ENCODE data around the gene DMRT1. TPM values are rescaled to one million over a fixed set of nuclear protein-coding genes. Genes with fewer than 3 reads are reported as not detected.

Gene DMRT1
- polyA plus RNA-seq (ENCODE audit: insufficient read length): not detected

- DNase-seq: no peak
These were observed at the start of gene DMRT1 for GRCh38 chr9:841371-842209. Gene DMRT1, plus strand, starts transcription at chr9:841697. Its CDS starts 142 bp downstream, at chr9:841839.

- DNase-seq: no peak
These were observed 48.9 kb upstream of the DMRT1 start for GRCh38 chr9:792331-793260.

DNA sequence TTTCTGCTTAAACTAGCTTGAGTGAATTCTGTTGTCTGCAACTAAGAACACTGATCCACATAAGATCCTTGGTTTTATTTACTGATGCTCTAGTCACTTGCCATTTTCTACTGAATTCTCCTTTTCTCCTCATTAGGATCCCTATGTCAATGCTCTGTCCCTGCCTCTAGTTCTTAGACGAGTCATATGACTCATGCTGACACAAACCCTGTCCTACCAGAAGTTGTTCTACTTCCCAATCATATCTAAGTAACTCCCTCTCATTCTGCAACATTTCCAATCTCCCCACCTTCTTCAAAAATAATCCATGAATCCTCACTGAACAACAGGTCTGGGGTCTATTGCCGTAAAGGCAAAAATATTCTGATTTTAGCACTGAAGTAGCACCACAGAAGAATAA, 47.1 kb upstream of the DMRT1 start:
- DNase-seq: no peak

DNA sequence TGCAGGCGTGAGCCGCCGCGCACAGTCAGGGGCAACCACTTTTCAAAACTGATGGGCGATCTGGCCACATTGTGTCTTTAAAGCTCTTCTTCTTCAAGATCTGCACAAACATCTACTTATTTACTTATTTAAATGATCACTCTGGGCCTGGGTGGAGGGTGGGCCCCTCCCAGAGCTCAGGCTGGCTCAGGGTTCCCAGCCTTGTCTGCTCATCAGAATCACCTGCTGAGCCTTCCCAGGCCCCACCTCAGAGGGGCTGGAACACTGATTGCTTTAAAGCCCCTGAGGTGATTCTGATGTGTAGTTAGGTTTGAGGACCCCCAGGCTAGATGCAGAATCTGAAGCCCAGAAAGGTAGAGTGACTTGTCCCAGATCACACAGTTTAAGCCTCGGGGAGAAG, 45.6 kb upstream of the DMRT1 start:
- no peak for DNase-seq

GRCh38 chr9:800591-801150, 40.8 kb upstream of the DMRT1 start:
- no peak for DNase-seq

GRCh38 chr9:801399-802071, 40.0 kb upstream of the DMRT1 start:
- DNase-seq: no peak

- DNase-seq: no peak
These were observed 37.5 kb upstream of the DMRT1 start for GRCh38 chr9:804026-804425.

GRCh38 chr9:805151-805550, 36.3 kb upstream of the DMRT1 start:
- DNase-seq: no peak

- peak; percentile 20 for DNase-seq
These were observed 35.0 kb upstream of the DMRT1 start for GRCh38 chr9:806285-807156.

DNA sequence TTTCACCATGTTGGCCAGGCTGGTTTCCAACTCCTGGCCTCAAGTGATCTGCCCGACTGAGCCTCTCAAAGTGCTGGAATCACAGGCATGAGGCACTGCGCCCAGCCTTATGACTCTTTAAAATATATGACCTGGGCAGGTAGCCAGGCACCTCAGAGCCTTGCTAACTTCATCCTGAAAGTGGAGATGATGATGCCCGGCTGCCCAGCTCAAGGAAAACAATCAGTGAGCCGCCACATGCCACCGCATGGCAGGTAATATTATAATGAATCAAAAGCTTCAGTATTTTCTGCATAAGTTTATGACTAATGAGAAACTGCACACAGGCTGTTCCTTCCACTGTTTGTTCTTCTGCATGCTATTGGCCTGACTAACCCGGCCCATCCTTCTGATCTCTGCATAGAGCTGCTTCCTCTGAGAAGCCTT, 30.4 kb upstream of the DMRT1 start:
- no peak for DNase-seq

DNA sequence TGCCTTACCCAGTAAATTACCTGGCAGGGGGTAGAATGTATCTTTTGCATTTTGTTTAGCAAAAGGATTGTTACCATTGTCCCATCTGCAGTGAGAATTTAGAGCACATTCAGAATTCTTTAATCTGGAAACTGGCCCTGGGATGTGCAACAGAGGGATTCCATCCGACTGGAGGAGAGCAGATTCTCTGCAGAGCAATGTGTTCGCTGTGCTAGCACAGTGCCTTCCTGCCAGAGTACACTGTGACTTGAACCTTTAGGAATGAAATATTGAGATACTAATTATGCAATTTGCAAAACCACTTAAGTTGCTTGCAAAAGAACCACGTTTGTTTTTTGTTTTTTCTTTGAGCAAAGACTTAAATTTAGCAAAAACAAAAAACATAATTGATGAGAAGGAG, 22.5 kb upstream of the DMRT1 start:
- no peak for DNase-seq

GRCh38 chr9:826500-827280, 14.8 kb upstream of the DMRT1 start:
- DNase-seq: no peak

- no peak for DNase-seq
These were observed 1.2 kb upstream of the DMRT1 start for GRCh38 chr9:840343-840742.

DNA sequence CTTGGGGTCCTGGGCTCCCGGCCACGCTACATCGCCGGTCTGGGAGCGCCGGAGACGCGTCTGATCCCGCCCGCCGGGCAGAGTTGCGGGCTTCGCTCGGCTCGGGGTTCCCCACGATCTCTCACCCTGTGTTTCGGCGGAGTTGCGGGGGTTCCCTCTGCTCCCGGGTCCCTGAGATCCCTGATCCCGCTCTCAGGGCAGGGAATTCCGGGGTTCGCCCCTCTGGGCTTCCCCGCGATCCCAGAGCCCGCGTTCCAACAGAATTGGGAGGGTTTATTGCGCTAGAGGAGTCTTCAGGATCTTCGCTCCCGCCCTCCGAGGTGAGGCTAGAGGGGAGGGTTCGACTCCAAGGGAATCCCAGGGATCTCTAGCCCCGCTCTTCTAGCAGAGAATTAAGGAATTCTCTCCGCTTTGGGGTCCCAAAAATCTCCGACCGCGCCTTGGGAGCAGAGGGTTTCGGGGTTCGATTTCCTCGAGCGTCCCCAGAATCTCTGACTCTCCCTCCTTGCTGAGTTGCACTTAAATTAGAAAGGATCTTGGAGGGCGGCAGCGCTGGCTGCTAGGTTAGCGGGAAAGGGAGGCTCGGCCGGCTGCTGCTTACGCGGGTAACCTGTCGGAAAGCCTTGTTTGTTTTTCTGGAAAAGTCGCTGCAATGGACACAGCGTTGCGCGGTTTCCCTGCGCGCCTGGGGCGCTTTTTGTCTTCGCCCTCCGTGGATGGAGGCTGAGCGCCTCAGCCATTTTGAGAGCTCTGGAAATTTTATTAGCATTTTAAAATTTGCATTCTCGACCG, 1.3 kb downstream of the DMRT1 start:
- DNase-seq: no peak

DNA sequence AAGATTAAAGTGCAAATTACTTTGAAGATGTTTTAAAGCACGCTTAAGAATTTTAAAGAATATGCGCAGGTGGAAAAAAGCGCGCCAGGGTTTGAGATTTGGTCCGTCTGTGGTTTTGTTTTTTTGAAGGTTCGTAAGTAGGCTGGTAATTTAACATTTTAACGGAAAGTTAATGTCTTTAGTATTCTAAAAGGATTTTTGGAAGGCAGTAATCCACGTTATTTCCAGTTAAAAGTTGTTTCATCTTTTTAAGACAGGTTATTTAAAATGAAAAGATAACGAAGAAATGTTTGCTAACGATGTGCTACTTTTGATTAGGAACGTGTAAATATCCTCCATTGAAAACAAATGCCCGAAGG, 1.9 kb downstream of the DMRT1 start:
- no peak for DNase-seq

DNA sequence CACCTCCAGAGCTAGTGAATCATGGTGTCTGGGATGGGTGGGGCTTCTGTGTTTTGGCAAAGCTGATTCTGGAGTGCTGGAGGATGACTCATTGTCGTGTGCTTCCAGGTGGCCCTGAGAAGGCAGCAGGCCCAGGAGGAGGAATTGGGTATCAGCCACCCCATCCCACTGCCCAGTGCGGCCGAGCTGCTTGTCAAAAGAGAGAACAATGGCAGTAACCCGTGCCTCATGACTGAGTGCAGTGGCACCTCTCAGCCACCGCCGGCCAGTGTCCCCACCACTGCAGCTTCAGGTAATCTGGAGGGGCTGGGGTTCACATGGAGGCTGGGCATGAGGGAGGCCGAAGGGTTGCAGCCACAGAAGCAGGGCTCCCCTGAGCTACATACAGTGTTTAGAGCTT, 5.4 kb downstream of the DMRT1 start:
- no peak for DNase-seq

DNA sequence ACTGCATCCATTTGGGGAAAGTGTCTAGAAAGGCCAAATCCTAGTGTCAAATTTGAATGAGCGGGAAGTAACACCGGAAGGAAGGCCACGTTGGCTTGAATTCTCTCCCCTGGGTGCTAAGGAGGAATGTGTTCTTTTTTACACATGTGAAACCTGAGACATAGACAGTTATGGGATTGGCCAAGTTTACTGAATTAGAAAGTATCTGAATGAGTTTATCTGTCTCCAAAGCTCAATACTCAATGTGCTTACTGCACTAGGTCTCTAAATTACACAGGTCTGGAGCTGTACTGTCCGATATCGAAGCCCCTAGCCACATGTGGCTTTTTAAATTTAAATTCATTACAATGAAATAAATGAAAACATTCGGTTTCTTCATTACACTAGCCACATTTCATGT, 6.0 kb downstream of the DMRT1 start:
- DNase-seq: no peak

- no peak for DNase-seq
These were observed 7.9 kb downstream of the DMRT1 start for GRCh38 chr9:849431-849830.

DNA sequence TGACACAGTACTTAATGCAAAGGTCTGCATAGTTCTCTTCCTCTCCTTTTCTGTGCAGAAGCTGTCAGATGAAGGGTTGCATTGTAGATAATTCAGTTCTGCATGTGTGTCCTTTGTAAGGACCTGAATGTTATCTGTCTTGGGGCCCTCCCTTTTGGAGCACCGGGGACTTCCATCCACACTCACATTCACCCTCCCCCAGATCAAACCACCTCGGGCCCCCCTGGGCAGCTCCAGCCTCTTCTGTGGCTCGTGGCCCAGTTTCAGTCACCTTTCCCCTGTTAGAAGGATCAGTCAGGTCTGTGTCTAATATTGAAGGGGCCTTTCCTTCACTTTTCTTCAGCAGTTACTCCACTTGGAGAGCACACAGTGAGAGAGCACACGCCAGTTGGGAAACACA, 11.0 kb downstream of the DMRT1 start:
- no peak for DNase-seq

DNA sequence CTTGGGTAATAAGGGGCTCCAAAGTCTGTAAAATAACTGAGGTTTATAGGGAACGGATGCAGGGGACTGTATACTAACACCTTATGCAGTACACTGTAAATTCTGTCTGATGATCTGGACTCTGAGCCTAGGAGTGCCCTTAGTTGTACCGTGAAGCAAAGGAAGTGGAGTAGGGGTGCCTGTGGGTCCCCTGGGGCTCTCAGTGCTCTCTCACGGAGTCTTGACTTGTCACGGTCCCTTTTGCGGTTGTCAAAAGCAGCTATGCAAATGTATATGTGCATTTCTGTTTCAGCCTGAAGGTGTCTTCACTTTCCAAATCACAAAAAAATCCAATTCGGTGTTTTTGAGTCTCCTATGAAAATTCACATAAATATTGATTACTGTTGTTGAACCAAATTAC, 17.8 kb downstream of the DMRT1 start:
- DNase-seq: no peak
